GM18861 (cell line): Measurements from ENCODE around the gene TENT5A.

Experiments used
- ATAC-seq: cut with Tn5 transposase; IDR thresholded peaks from one replicate; pipeline ENCODE4 v1.9.1; 2021; ENCODE audit not compliant: unreplicated experiment

The TENT5A gene

GRCh38 chr6:81772741-81773140 lies 20.3 kb upstream of the TENT5A start:
- peak; percentile 100 for ATAC-seq

- no peak for ATAC-seq
These were observed 18.6 kb upstream of the TENT5A start for GRCh38 chr6:81771097-81771496.

GRCh38 chr6:81770381-81770780 lies 17.9 kb upstream of the TENT5A start:
- no peak for ATAC-seq

DNA sequence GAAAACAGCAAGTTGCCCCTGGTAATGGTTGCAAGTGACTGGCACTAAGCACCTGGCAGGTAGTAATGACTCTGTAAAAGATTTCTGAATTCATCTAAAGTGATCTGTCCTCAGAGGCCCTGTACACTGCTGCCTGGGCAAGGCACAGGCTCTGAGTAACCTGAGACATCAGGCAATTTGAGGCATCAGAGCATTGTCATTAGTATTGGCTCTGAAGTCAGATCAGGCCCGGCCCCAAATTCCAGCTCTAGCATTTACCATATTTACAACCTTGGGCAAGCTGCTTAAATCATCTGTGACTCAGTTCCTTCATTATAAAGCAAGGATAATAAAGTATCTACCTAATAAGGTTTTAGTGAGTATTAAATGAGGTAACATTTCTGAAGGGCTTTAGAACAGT lies 17.3 kb upstream of the TENT5A start:
- ATAC-seq: no peak

GRCh38 chr6:81768150-81768942 lies 15.9 kb upstream of the TENT5A start:
- no peak for ATAC-seq

GRCh38 chr6:81767163-81767891 lies 14.8 kb upstream of the TENT5A start:
- no peak for ATAC-seq

GRCh38 chr6:81766482-81767069 lies 14.1 kb upstream of the TENT5A start:
- peak; percentile 82 for ATAC-seq

DNA sequence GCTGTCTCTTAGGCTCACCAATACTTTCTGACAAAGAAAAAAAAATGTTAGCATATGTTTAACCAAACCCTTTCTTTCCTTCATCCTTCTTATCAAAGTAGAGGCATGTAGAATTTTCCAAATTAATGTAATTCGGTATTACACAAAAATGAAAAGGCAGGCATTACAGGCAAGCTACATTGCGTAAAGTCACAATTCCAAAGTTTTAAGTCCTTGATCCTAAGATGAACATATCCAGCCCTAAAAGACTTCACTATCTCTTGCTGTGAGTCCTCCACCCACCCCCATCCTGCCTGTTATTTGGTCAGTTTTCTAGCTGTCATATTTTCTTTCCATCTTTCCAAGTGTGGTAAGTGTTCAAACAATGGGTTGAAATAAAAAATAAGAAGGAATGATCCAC lies 12.1 kb upstream of the TENT5A start:
- ATAC-seq: no peak

DNA sequence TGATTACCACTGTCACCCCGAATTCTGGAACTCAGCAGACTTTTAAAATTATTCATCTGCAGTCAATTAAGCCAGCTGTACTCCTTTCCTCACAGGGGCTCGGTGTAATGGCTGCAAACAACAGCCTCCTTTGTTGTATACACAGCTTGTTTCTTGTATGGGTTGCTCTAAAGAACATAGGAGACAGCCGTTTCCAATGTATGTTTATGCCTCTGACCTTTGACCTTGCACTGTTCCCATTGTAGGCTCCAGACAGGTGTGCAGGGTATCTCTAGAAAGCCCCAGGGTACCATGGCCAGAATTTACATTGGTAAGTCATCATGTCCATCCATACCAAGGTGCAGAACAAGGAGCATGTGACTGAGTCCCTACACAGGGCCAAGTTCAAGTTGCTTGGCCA lies 11.5 kb upstream of the TENT5A start:
- ATAC-seq: no peak

DNA sequence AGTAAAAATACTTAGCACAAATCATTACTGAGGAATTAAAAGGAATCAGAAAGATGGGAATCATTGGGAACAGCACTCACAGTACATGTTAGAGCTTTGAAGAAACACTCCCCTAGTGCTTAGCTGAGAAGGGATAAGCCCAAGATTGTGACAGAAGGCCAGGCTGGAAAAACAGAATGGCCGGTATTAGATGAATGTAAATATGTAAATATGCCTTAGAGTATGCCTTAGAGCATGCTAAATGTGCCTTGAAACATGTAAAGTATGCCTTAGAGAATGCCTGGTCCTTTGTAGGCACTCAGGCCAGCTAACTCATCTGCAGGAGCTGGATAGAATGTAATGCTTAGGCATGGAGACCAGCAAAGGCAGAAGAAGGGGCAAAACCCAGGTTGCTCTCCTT lies 10.6 kb upstream of the TENT5A start:
- ATAC-seq: no peak

DNA sequence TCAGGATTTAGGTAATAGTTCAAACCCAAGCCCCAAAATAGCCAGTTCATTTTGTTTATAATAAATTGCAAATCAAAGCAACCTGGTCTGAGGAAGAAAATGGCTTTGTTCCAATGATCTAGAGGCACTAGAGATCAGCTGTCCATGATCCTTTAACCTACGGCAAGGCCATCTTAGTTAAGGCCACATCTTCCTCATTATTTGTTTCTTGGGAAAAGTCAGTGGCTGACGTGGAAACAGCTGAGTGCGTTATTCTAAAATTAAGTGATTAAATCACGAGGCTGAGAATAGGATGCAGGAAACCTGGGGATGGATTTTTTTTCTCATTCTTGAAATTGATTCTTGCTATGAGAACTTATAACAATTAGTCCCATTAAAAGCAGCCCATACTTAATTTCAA lies 10.1 kb upstream of the TENT5A start:
- no peak for ATAC-seq

DNA sequence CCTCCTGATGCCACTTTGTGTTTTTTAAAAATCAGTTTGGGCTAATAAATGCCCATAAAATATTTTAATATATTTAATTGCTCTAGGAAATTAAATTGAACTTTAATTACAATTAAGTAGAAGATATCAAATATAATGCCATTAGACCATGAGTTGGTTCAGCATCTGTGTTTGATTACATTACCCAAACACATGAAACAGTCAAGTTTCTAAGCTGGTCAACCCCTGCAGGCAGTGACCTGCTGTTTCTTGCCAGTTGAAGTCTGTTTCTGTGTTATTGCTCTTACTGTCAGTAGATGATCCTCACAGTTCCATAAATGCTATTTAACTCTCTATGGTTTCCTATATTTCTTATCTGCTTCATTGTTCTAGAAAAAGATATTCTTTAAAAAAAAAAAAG lies 9.7 kb upstream of the TENT5A start:
- ATAC-seq: no peak

DNA sequence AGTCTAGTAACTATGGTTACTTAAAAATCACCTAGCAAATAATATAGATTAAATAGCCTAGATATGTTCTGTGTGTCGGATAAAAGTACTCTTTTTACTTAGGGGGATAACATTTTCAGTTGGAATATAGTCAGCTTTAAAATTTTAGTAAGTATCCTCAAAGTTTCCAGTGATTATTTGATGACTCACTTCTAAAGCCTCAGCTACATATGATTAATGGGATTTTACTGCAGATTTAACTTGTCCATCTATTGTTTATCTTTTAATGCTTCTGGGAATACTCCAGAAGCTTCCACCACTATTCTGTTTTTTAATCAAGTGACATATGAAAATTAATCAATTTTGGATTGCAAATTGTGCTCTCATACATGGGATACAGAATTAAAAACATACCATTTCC lies 8.7 kb upstream of the TENT5A start:
- no peak for ATAC-seq

- ATAC-seq: peak; percentile 72
These were observed 7.3 kb upstream of the TENT5A start for GRCh38 chr6:81759782-81760181.

GRCh38 chr6:81758221-81758620 lies 5.7 kb upstream of the TENT5A start:
- ATAC-seq: no peak

- no peak for ATAC-seq
These were observed 4.2 kb upstream of the TENT5A start for GRCh38 chr6:81756690-81757089.

- ATAC-seq: no peak
These were observed 3.1 kb upstream of the TENT5A start for GRCh38 chr6:81755551-81755950.

- no peak for ATAC-seq
These were observed 2.4 kb upstream of the TENT5A start for GRCh38 chr6:81754906-81755305.

GRCh38 chr6:81753711-81754577 lies 1.5 kb upstream of the TENT5A start:
- ATAC-seq: peak; percentile 36

DNA sequence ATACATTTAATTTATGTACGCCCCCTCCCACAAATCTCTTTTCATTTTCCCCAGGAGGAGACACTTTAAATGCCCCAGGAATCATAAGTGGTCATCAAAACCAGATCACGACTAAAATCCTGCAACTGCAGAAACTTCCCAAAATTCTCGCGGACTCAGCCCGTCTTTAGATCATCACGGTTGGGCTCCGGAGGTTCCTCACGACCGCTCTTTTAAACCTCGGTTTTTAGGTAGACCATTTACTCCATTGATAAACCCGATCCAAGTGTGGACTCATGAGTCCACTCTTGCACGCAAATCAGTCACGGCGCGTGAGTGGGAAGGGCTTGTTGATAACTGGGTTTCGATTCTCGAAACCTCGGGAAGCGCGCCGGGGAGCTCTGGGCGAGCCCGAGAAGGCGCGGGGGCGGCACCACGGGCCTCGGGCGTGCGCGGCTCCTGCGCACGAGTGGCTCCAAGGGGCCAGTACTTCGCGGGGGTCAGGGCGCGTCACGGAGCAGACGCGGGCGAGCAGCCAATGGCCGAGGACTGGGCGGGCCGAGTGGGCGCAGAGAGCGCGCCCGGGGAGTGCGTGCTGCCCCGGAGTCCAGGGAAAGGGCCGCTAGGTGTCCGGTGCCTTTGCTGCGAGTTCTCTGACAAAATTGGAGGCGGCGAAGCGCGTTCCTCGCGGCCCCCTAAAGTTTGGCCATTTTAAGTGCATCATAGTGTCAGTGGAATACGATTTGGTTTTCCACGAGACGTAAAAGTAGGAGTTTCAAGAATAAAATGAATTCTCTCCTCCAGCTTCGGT lies 635 bp upstream of the TENT5A start:
- ATAC-seq: peak; percentile 55
